ENCODE results near the gene LPAR1. TPM values are rescaled to one million over a fixed set of nuclear protein-coding genes. Genes with fewer than 3 reads are reported as not detected.

LPAR1 gene
- total and polyA plus RNA-seq, 10 donors, result 8.1 to 63.8 (median 34.4) TPM

GRCh38 chr9:110919050-110919435, 119.2 kb downstream of the LPAR1 start:
- Histone ChIP-seq H3K9me3 (peaks cover 0 to 4% (median 0%) of the 10 kb centered on the region in 8 donors), H3K36me3 (no peaks in the 10 kb centered on the region), H3K4me1 (peaks cover 0 to 11% (median 0%) of the 10 kb centered on the region in 6 donors), H3K4me3 (no peak overlapping the region), H3K27me3 (replicated peaks in 1 of 7) (no peaks in the 10 kb centered on the region), H3K27ac (peak overlapping the region in 6 of 8 donors; percentile 1 to 75 (median 56))
- no peak for DNase-seq
- intact Hi-C loops (cut with DNase I; ENCODE audit: low total_unique reads), result no loop called here
- 82 to 96% (median 86%) methylated on average over 3 of the region's 3 CpGs for WGBS, 5 donors
- no peak for TF ChIP-seq POLR2AphosphoS5 (IDR thresholded peaks at IDR 0.05)

GRCh38 chr9:110918316-110919049, 119.8 kb downstream of the LPAR1 start:
- peaks cover 0 to 4% (median 0%) of the 10 kb centered on the region in 8 donors for H3K9me3 ChIP-seq
- H3K36me3 ChIP-seq, result no peaks in the 10 kb centered on the region
- 80 to 98% (median 90%) methylated on average over 1 of the region's 1 CpG for WGBS, 5 donors
- no peaks in the 10 kb centered on the region for H3K27me3 ChIP-seq (replicated peaks in 1 of 7)
- no peak for DNase-seq
- H3K4me1 ChIP-seq, result peaks cover 0 to 10% (median 0%) of the 10 kb centered on the region in 6 donors
- TF ChIP-seq POLR2AphosphoS5 (IDR thresholded peaks at IDR 0.05) (no peak), POLR2A (IDR thresholded peaks at IDR 0.05) (no peak), CTCF (IDR thresholded peaks at IDR 0.05 in 8 of 11, conservative IDR thresholded peaks at IDR 0.05 in 3 of 11) (no peak)
- intact Hi-C loops (cut with DNase I; ENCODE audit: low total_unique reads), result no loop called here
- H3K4me3 ChIP-seq, result no peak overlapping the region
- peak overlapping the region in 4 of 8 donors; percentile 1 to 75 (median 68) for H3K27ac ChIP-seq

- peaks cover 0 to 8% (median 0%) of the 10 kb centered on the region in 6 donors for H3K4me1 ChIP-seq
- intact Hi-C loops (cut with DNase I; ENCODE audit: low total_unique reads), result no loop called here
- TF ChIP-seq POLR2A (IDR thresholded peaks at IDR 0.05) (no peak), POLR2AphosphoS5 (IDR thresholded peaks at IDR 0.05) (no peak), CTCF (IDR thresholded peaks at IDR 0.05 in 8 of 11, conservative IDR thresholded peaks at IDR 0.05 in 3 of 11) (no peak)
- H3K27me3 ChIP-seq (replicated peaks in 1 of 7), result no peaks in the 10 kb centered on the region
- peaks cover 0 to 4% (median 0%) of the 10 kb centered on the region in 8 donors for H3K9me3 ChIP-seq
- 86 to 98% (median 88%) methylated on average over 2 of the region's 2 CpGs for WGBS, 5 donors
- DNase-seq, result no peak
- no peak overlapping the region for H3K4me3 ChIP-seq
- H3K36me3 ChIP-seq, result no peaks in the 10 kb centered on the region
- H3K27ac ChIP-seq, result no peak overlapping the region
These were observed 121.9 kb downstream of the LPAR1 start for GRCh38 chr9:110916403-110916802.

- Histone ChIP-seq H3K9me3 (peaks cover 0 to 30% (median 22%) of the 10 kb centered on the region in 8 donors), H3K4me1 (no peaks in the 10 kb centered on the region), H3K36me3 (no peaks in the 10 kb centered on the region), H3K4me3 (no peak overlapping the region), H3K27ac (peak overlapping the region in 7 of 8 donors; percentile 15 to 67 (median 56)), H3K27me3 (replicated peaks in 1 of 7) (no peaks in the 10 kb centered on the region)
- intact Hi-C loops (cut with DNase I; ENCODE audit: low total_unique reads), result no loop called here
- DNase-seq, result no peak
- 53 to 72% (median 65%) methylated on average over 7 of the region's 7 CpGs for WGBS, 5 donors
- TF ChIP-seq POLR2A (IDR thresholded peaks at IDR 0.05) (no peak), POLR2AphosphoS5 (IDR thresholded peaks at IDR 0.05) (peak in 1 of 3 donors; percentile 53), CTCF (IDR thresholded peaks at IDR 0.05 in 8 of 11, conservative IDR thresholded peaks at IDR 0.05 in 3 of 11) (no peak)
These were observed 125.6 kb downstream of the LPAR1 start for GRCh38 chr9:110912419-110913291.
